HG03139 (cell line): ENCODE measurements around the gene MANSC1.

ENCODE experiments used
- ATAC-seq: cut with Tn5 transposase; IDR thresholded peaks from one replicate; pipeline ENCODE4 v1.9.1; 2021; ENCODE audit not compliant: unreplicated experiment

MANSC1 gene

GRCh38 chr12:12349711-12350665 lies at the start of gene MANSC1:
TSS of gene MANSC1 (minus strand) at chr12:12350242. CDS start at chr12:12343314, 6,928 bp downstream.
- ATAC-seq, result no peak

GRCh38 chr12:12399161-12399560 lies 49.1 kb upstream of the MANSC1 start:
- ATAC-seq, result no peak

GRCh38 chr12:12398026-12398859 lies 48.2 kb upstream of the MANSC1 start:
- ATAC-seq, result no peak

GRCh38 chr12:12397184-12397583 lies 47.1 kb upstream of the MANSC1 start:
- no peak for ATAC-seq

- no peak for ATAC-seq
These were observed 46.7 kb upstream of the MANSC1 start for GRCh38 chr12:12396694-12397093.

GRCh38 chr12:12393171-12393570 lies 43.1 kb upstream of the MANSC1 start:
- no peak for ATAC-seq

- ATAC-seq, result no peak
These were observed 42.4 kb upstream of the MANSC1 start for GRCh38 chr12:12392413-12392812.

GRCh38 chr12:12387501-12387900 lies 37.5 kb upstream of the MANSC1 start:
- ATAC-seq, result no peak

- no peak for ATAC-seq
These were observed 34.7 kb upstream of the MANSC1 start for GRCh38 chr12:12384571-12385340.

- ATAC-seq, result no peak
These were observed 31.9 kb upstream of the MANSC1 start for GRCh38 chr12:12381982-12382381.

- ATAC-seq, result no peak
These were observed 31.0 kb upstream of the MANSC1 start for GRCh38 chr12:12380949-12381593.

GRCh38 chr12:12379831-12380730 lies 30.0 kb upstream of the MANSC1 start:
- ATAC-seq, result no peak

- ATAC-seq, result no peak
These were observed 28.6 kb upstream of the MANSC1 start for GRCh38 chr12:12378616-12379015.

- ATAC-seq, result no peak
These were observed 26.8 kb upstream of the MANSC1 start for GRCh38 chr12:12376646-12377448.

GRCh38 chr12:12372946-12373722 lies 23.1 kb upstream of the MANSC1 start:
- ATAC-seq, result no peak

GRCh38 chr12:12367482-12367998 lies 17.5 kb upstream of the MANSC1 start:
- no peak for ATAC-seq

- no peak for ATAC-seq
These were observed 16.8 kb upstream of the MANSC1 start for GRCh38 chr12:12366701-12367481.
